Hepatocyte (in vitro differentiated cells): Measurements from ENCODE around the gene KIRREL1. TPM values are rescaled to one million over a fixed set of nuclear protein-coding genes. Genes with fewer than 3 reads are reported as not detected.

ENCODE experiments used
- DNase-seq: peaks from one replicate; pipeline ENCODE4 v3.0.0-alpha.2; 2016; ENCODE audit warnings: low spot score
- H2AFZ ChIP-seq: fragments of 200-600 bp; sonication (generic); 2 replicates; pipeline ENCODE4 v1.6.0; 2016; ENCODE audit warnings: antibody characterized with exemption, mild to moderate bottlenecking
- H3K27ac ChIP-seq: fragments of 200-600 bp; sonication (generic); 2 replicates; pipeline ENCODE4 v1.5.1; 2016; ENCODE audit warnings: mild to moderate bottlenecking
- H3K27me3 ChIP-seq: fragments of 200-600 bp; sonication (generic); 2 replicates; pipeline ENCODE4 v1.6.1; 2016
- H3K36me3 ChIP-seq: fragments of 200-600 bp; sonication (generic); replicated peaks from 2 replicates; pipeline ENCODE4 v1.5.1; 2016; ENCODE audit warnings: low read depth; ENCODE audit not compliant: insufficient read depth
- H3K4me1 ChIP-seq: fragments of 200-600 bp; sonication (generic); 2 replicates; pipeline ENCODE4 v1.5.1; 2016; ENCODE audit warnings: mild to moderate bottlenecking, moderate library complexity; ENCODE audit not compliant: insufficient read depth
- H3K4me2 ChIP-seq: fragments of 200-600 bp; sonication (generic); 2 replicates; pipeline ENCODE4 v1.6.0; 2016
- H3K4me3 ChIP-seq: fragments of 200-600 bp; sonication (generic); 2 replicates; pipeline ENCODE4 v1.5.1; 2016; ENCODE audit warnings: mild to moderate bottlenecking
- H3K79me2 ChIP-seq: fragments of 200-600 bp; sonication (generic); 2 replicates; pipeline ENCODE4 v1.6.0; 2017; ENCODE audit warnings: mild to moderate bottlenecking
- H3K9me2 ChIP-seq: fragments of 200-600 bp; sonication (generic); replicated peaks from 2 replicates; pipeline ENCODE4 v1.6.0; 2017; ENCODE audit warnings: mild to moderate bottlenecking; ENCODE audit not compliant: insufficient read depth
- H3K9me3 ChIP-seq: fragments of 200-600 bp; sonication (generic); 2 replicates; pipeline ENCODE4 v1.5.1; 2016; ENCODE audit warnings: low read depth, mild to moderate bottlenecking
- H4K20me1 ChIP-seq: fragments of 200-600 bp; sonication (generic); 2 replicates; pipeline ENCODE4 v1.6.0; 2016; ENCODE audit warnings: mild to moderate bottlenecking; ENCODE audit not compliant: insufficient read depth, poor library complexity, severe bottlenecking
- CTCF ChIP-seq: fragments of 200-600 bp; sonication (generic); IDR thresholded peaks from 2 replicates; pipeline ENCODE4 v1.5.1; 2016; ENCODE audit warnings: antibody characterized with exemption, mild to moderate bottlenecking; ENCODE audit not compliant: poor library complexity
- EZH2 ChIP-seq: fragments of 200-600 bp; sonication (generic); IDR thresholded peaks from 2 replicates; pipeline ENCODE4 v1.6.1; 2016; ENCODE audit warnings: antibody characterized with exemption, mild to moderate bottlenecking, borderline replicate concordance
- EZH2phosphoT487 ChIP-seq: fragments of 200-600 bp; sonication (generic); IDR thresholded peaks from one replicate; pipeline ENCODE4 v1.6.1; 2018; ENCODE audit warnings: antibody characterized with exemption, mild to moderate bottlenecking, low read depth, moderate library complexity; ENCODE audit not compliant: unreplicated experiment, severe bottlenecking
- WGBS: methylation state at CpG from one replicate; pipeline ENCODE4 v1.1.6; 2016; ENCODE audit warnings: low lambda C conversion rate; ENCODE audit errors: missing lambda C conversion rate; 5-methylcytosine and 5-hydroxymethylcytosine counted together
- polyA plus RNA-seq: library from polyadenylated mRNA; unstranded; fragments of >200 nt; fragmentation: Nextera tagmentation; extraction: Ambion mirVana; gene quantifications from 2 replicates; pipeline ENCODE4 v1.2.1, GENCODE V29; 2016
- total RNA-seq: library from RNA; depleted of rRNA; stranded (reverse); fragments of >200 nt; gene quantifications from 2 replicates; pipeline ENCODE4 v1.2.3, GENCODE V29; 2014

KIRREL1 gene
- total and polyA plus RNA-seq, 2 experiments from 2014 or later, result 20.4 to 47.1 TPM

GRCh38 chr1:158105352-158106095 lies 112.1 kb downstream of the KIRREL1 start:
- H3K36me3 ChIP-seq, result no peaks in the 10 kb centered on the region
- no peak overlapping the region for H3K4me3 ChIP-seq
- 49% methylated on average over 9 of the region's 9 CpGs for WGBS
- H3K27ac ChIP-seq, result no peak overlapping the region
- H4K20me1 ChIP-seq, result no peaks in the 10 kb centered on the region
- DNase-seq, result no peak
- H3K4me1 ChIP-seq, result peaks cover 13% of the 10 kb centered on the region
- no peaks in the 10 kb centered on the region for H3K27me3 ChIP-seq
- H3K79me2 ChIP-seq, result no peaks in the 10 kb centered on the region
- H3K9me3 ChIP-seq, result no peaks in the 10 kb centered on the region
- H3K4me2 ChIP-seq, result no peak overlapping the region
- no peak for TF ChIP-seq EZH2phosphoT487
- no peak for TF ChIP-seq CTCF
- TF ChIP-seq EZH2, result no peak
- no peak overlapping the region for H2AFZ ChIP-seq
- no peaks in the 10 kb centered on the region for H3K9me2 ChIP-seq

- H3K9me2 ChIP-seq, result no peaks in the 10 kb centered on the region
- no peak overlapping the region for H3K4me2 ChIP-seq
- WGBS, result 53% methylated on average over 2 of the region's 2 CpGs
- no peaks in the 10 kb centered on the region for H3K27me3 ChIP-seq
- H3K79me2 ChIP-seq, result no peaks in the 10 kb centered on the region
- no peaks in the 10 kb centered on the region for H3K36me3 ChIP-seq
- H3K27ac ChIP-seq, result no peak overlapping the region
- DNase-seq, result peak; percentile 27
- H3K4me3 ChIP-seq, result no peak overlapping the region
- TF ChIP-seq CTCF, result no peak
- no peak for TF ChIP-seq EZH2phosphoT487
- TF ChIP-seq EZH2, result no peak
- no peaks in the 10 kb centered on the region for H4K20me1 ChIP-seq
- H3K4me1 ChIP-seq, result peaks cover under 1% of the 10 kb centered on the region
- H2AFZ ChIP-seq, result no peak overlapping the region
- no peaks in the 10 kb centered on the region for H3K9me3 ChIP-seq
Observed at GRCh38 chr1:158107916-158108315, 114.5 kb downstream of the KIRREL1 start.

- peak; percentile 84 for DNase-seq
- no peaks in the 10 kb centered on the region for H3K36me3 ChIP-seq
- no peaks in the 10 kb centered on the region for H3K9me2 ChIP-seq
- TF ChIP-seq CTCF, result peak; percentile 59
- TF ChIP-seq EZH2, result no peak
- no peak for TF ChIP-seq EZH2phosphoT487
- peak overlapping the region; percentile 83 for H3K4me3 ChIP-seq
- peaks cover 10% of the 10 kb centered on the region for H3K4me1 ChIP-seq
- H3K9me3 ChIP-seq, result no peaks in the 10 kb centered on the region
- no peaks in the 10 kb centered on the region for H3K79me2 ChIP-seq
- no peaks in the 10 kb centered on the region for H4K20me1 ChIP-seq
- H2AFZ ChIP-seq, result peak overlapping the region; percentile 87
- H3K4me2 ChIP-seq, result peak overlapping the region; percentile 86
- peak overlapping the region; percentile 87 for H3K27ac ChIP-seq
- peaks cover 6% of the 10 kb centered on the region for H3K27me3 ChIP-seq
- 4% methylated on average over 55 of the region's 58 CpGs for WGBS
Observed at GRCh38 chr1:158112994-158113758, 119.7 kb downstream of the KIRREL1 start.
